NCI-H1417 treated with DMSO at 0.1 percent for 48 hours (cell line): ENCODE results near the gene SDC4.

Experiments used
- DNase-seq: peaks from one replicate; lab custom pipeline; 2025; lab: John Stamatoyannopoulos, UW

Gene SDC4

GRCh38 chr20:45297786-45298497 lies 50.3 kb downstream of the SDC4 start:
- DNase-seq: no peak

GRCh38 chr20:45294659-45295058 lies 53.6 kb downstream of the SDC4 start:
- DNase-seq: no peak

GRCh38 chr20:45294003-45294368 lies 54.2 kb downstream of the SDC4 start:
- DNase-seq: no peak

GRCh38 chr20:45293041-45294002 lies 54.9 kb downstream of the SDC4 start:
- peak; percentile 54 for DNase-seq

GRCh38 chr20:45292343-45292742 lies 55.9 kb downstream of the SDC4 start:
- DNase-seq: no peak

GRCh38 chr20:45291526-45291925 lies 56.7 kb downstream of the SDC4 start:
- DNase-seq: no peak

GRCh38 chr20:45290677-45291355 lies 57.4 kb downstream of the SDC4 start:
- DNase-seq: peak; percentile 22

GRCh38 chr20:45289942-45290676 lies 58.1 kb downstream of the SDC4 start:
- no peak for DNase-seq

- DNase-seq: no peak
These were observed 59.4 kb downstream of the SDC4 start for GRCh38 chr20:45288860-45289259.

GRCh38 chr20:45288376-45288775 lies 59.8 kb downstream of the SDC4 start:
- no peak for DNase-seq

GRCh38 chr20:45283551-45284057 lies 64.6 kb downstream of the SDC4 start:
- no peak for DNase-seq

- DNase-seq: no peak
These were observed 65.3 kb downstream of the SDC4 start for GRCh38 chr20:45282700-45283550.

- DNase-seq: no peak
These were observed 68.2 kb downstream of the SDC4 start for GRCh38 chr20:45279992-45280391.

- no peak for DNase-seq
These were observed 72.9 kb downstream of the SDC4 start for GRCh38 chr20:45275338-45275737.
